ENCODE measurements around the gene TNRC6C.

Gene TNRC6C

GRCh38 chr17:78148286-78149016 lies 189.9 kb downstream of the TNRC6C start:
- no peak for DNase-seq (ENCODE audit: low read depth in 3 of 3, low spot score in 1 of 3)

- no peak for DNase-seq (ENCODE audit: low read depth in 3 of 3, low spot score in 1 of 3)
Measured at GRCh38 chr17:78151514-78152008, 193.1 kb downstream of the TNRC6C start.

GRCh38 chr17:78154903-78155811 lies 196.7 kb downstream of the TNRC6C start:
- DNase-seq (ENCODE audit: low read depth in 3 of 3, low spot score in 1 of 3): no peak

All from stimulated activated CD4-positive, alpha-beta T cell treated with anti-CD3 and anti-CD28 coated beads, TNF-alpha, amount 100 ng/mL, for 1 hour (primary cell).